IMR-90 (cell line): ENCODE measurements around the gene ZBED4. TPM values are rescaled to one million over a fixed set of nuclear protein-coding genes. Genes with fewer than 3 reads are reported as not detected.

Experiments
- ATAC-seq: fragments of 200-7000 bp; cut with Tn5 transposase; 2 replicates; pipeline ENCODE4 v1.9.1; 2020; ENCODE audit warnings: low read depth, mild to moderate bottlenecking, moderate library complexity
- BruUV-seq: library from RNA; stranded (reverse); fragments of 400-500 nt; replicated peaks from 2 replicates; lab custom pipeline; 2021; lab: Mats Ljungman, UMichigan
- CTCF ChIA-PET: fragments of 300-600 bp; formaldehyde crosslinking; extraction: SDS; loops from one replicate; lab custom pipeline; 2021; ENCODE audit warnings: antibody characterized with exemption; lab: Yijun Ruan, JAX
- POLR2A ChIA-PET: fragments of 300-600 bp; sonication (Branson Sonifier 250); formaldehyde crosslinking; loops from one replicate; lab custom pipeline; 2022; ENCODE audit warnings: antibody characterized with exemption; ENCODE audit not compliant: unreplicated experiment; lab: Charles Lee
- DNase-seq: peaks from one replicate; pipeline ENCODE4 v3.0.0; 2013
- H2AFZ ChIP-seq: replicated peaks from 2 replicates; pipeline ENCODE3; 2013; ENCODE audit warnings: low read length, mild to moderate bottlenecking; ENCODE audit not compliant: poor library complexity
- H2AK5ac ChIP-seq: 2 replicates; pipeline ENCODE4 v1.6.1; 2013; ENCODE audit warnings: low read depth, low read length, inconsistent platforms
- H2AK9ac ChIP-seq: replicated peaks from 2 replicates; pipeline ENCODE3; 2013; ENCODE audit warnings: mild to moderate bottlenecking, low read depth, low read length, moderate library complexity; ENCODE audit not compliant: poor library complexity
- H2BK120ac ChIP-seq: 2 replicates; pipeline ENCODE4 v1.6.1; 2013; ENCODE audit warnings: low read depth, low read length, inconsistent platforms
- H2BK15ac ChIP-seq: 3 replicates; pipeline ENCODE4 v1.6.1; 2013; ENCODE audit warnings: low read depth, low read length, inconsistent platforms
- H2BK20ac ChIP-seq: 2 replicates; pipeline ENCODE4 v1.6.1; 2013; ENCODE audit warnings: low read depth, mild to moderate bottlenecking, inconsistent platforms, low read length, moderate library complexity
- H2BK5ac ChIP-seq: 2 replicates; pipeline ENCODE4 v1.6.1; 2013; ENCODE audit warnings: mild to moderate bottlenecking, low read depth, low read length, inconsistent platforms; ENCODE audit not compliant: poor library complexity, severe bottlenecking
- H3K14ac ChIP-seq: replicated peaks from 2 replicates; pipeline ENCODE4 v1.6.1; 2013; ENCODE audit warnings: low read depth, low read length, inconsistent platforms
- H3K18ac ChIP-seq: 2 replicates; pipeline ENCODE4 v1.6.1; 2013; ENCODE audit warnings: low read depth, low read length, control low read depth
- H3K23ac ChIP-seq: 2 replicates; pipeline ENCODE4 v1.6.1; 2013; ENCODE audit warnings: low read depth, low read length, inconsistent platforms
- H3K27ac ChIP-seq: 2 replicates; pipeline ENCODE4 v1.5.1; 2013; ENCODE audit warnings: mild to moderate bottlenecking, control low read depth, low read length; ENCODE audit not compliant: insufficient read depth
- H3K27me3 ChIP-seq: 2 replicates; pipeline ENCODE4 v1.6.1; 2013; ENCODE audit warnings: low read length; ENCODE audit not compliant: control insufficient read depth, insufficient read depth
- H3K36me3 ChIP-seq: 2 replicates; pipeline ENCODE4 v1.6.1; 2013; ENCODE audit warnings: low read length, mixed read lengths; ENCODE audit not compliant: control insufficient read depth, insufficient read depth
- H3K4ac ChIP-seq: 2 replicates; pipeline ENCODE4 v1.6.1; 2013; ENCODE audit warnings: low read depth, low read length, inconsistent platforms
- H3K4me1 ChIP-seq: 2 replicates; pipeline ENCODE4 v1.6.1; 2013; ENCODE audit warnings: low read length, mixed read lengths; ENCODE audit not compliant: control insufficient read depth, insufficient read depth
- H3K4me2 ChIP-seq: 2 replicates; pipeline ENCODE4 v1.6.1; 2013; ENCODE audit warnings: low read depth, mild to moderate bottlenecking, control low read depth, low read length, moderate library complexity
- H3K4me3 ChIP-seq: 2 replicates; pipeline ENCODE4 v1.5.1; 2013; ENCODE audit warnings: low read depth, mild to moderate bottlenecking, control low read depth, low read length, moderate library complexity; ENCODE audit not compliant: insufficient read depth
- H3K56ac ChIP-seq: 2 replicates; pipeline ENCODE4 v1.6.1; 2013; ENCODE audit warnings: low read length, inconsistent platforms; ENCODE audit not compliant: insufficient read depth; ENCODE audit errors: extremely low read depth
- H3K79me1 ChIP-seq, 2 experiments: 2 replicates each; pipeline ENCODE4 v1.6.1; 2013; ENCODE audit warnings: low read length in 2 of 2, inconsistent platforms in 1 of 2, low read depth in 1 of 2
- H3K9ac ChIP-seq: 2 replicates; pipeline ENCODE4 v1.6.1; 2013; ENCODE audit warnings: low read depth, low read length, control low read depth
- H3K9me1 ChIP-seq: 2 replicates; pipeline ENCODE4 v1.6.1; 2013; ENCODE audit warnings: low read length, inconsistent platforms; ENCODE audit not compliant: insufficient read depth
- H3K9me3 ChIP-seq: 2 replicates; pipeline ENCODE4 v1.6.1; 2013; ENCODE audit warnings: low read length; ENCODE audit not compliant: control insufficient read depth, insufficient read depth
- H4K20me1 ChIP-seq: 2 replicates; pipeline ENCODE4 v1.6.1; 2013; ENCODE audit warnings: low read length, inconsistent platforms; ENCODE audit not compliant: insufficient read depth
- H4K5ac ChIP-seq: 2 replicates; pipeline ENCODE4 v1.6.1; 2013; ENCODE audit warnings: mild to moderate bottlenecking, low read depth, low read length, control low read depth
- H4K8ac ChIP-seq, 2 experiments: 2 replicates each; pipeline ENCODE4 v1.6.1; 2013; ENCODE audit warnings: low read depth in 2 of 2, low read length in 2 of 2, control low read depth in 1 of 2, inconsistent platforms in 1 of 2
- H4K91ac ChIP-seq: 2 replicates; pipeline ENCODE4 v1.6.1; 2013; ENCODE audit warnings: low read depth, low read length, inconsistent platforms; ENCODE audit not compliant: insufficient read depth
- WGBS, 2 experiments: methylation state at CpG; one replicate each; pipeline versions ENCODE4 v1.1.5 to v1.1.7; 2013; ENCODE audit warnings: missing lambda C conversion rate in 2 of 2; ENCODE audit not compliant: insufficient read length in 1 of 2; ENCODE audit errors: extremely low coverage in 2 of 2; 5-methylcytosine and 5-hydroxymethylcytosine counted together
- dilution Hi-C: fragments of 300-500 bp; cut with HindIII; formaldehyde crosslinking; loops from one replicate; pipeline ENCODE4 v1.14.3; 2018; ENCODE audit warnings: low sequenced_read_pairs; ENCODE audit not compliant: unreplicated experiment
- in situ Hi-C: fragments of 300-500 bp; cut with MboI; formaldehyde crosslinking; loops from 3 replicates; pipeline ENCODE4 v1.14.3; 2019; ENCODE audit warnings: low sequenced_read_pairs, inconsistent platforms, mixed read lengths
- intact Hi-C: fragments of 100-400 bp; cut with micrococcal nuclease; formaldehyde crosslinking; loops from 2 replicates; pipeline ENCODE4 v1.10.0; 2022
- polyA plus RNA-seq, 3 experiments: library from polyadenylated mRNA; depleted of rRNA; stranded (reverse); fragments of >200 nt; gene quantifications; 2 replicates each; pipeline ENCODE4 v1.2.3, GENCODE V29; 2012; ENCODE audit warnings: low replicate concordance in 1 of 3
- total RNA-seq: library from RNA; depleted of rRNA; stranded (reverse); fragments of >200 nt; gene quantifications from 2 replicates; pipeline ENCODE4 v1.2.3, GENCODE V29; 2012
- TF ChIP-seq, protein P1 (sequence below): conservative IDR thresholded peaks from 2 replicates; pipeline ENCODE4 v1.5.1; 2012; ENCODE audit warnings: mild to moderate bottlenecking, low read depth, low read length, improper control_type of control experiment

ZBED4 gene
- total and polyA plus RNA-seq, 2 of the 4 experiments (the other 2 are of a cell fraction): 9.3 to 10.5 TPM

GRCh38 chr22:49933236-49934159 lies 79.9 kb downstream of the ZBED4 start:
- Histone ChIP-seq H4K91ac (0 out of 2 replicates have a peak overlapping the region, but pooled peaks have one; percentile 85), H4K8ac (peak overlapping the region in 1 of 2 experiments; percentile 35; a peak in 1 of 4 replicates), H3K27me3 (no peaks in the 10 kb centered on the region), H2BK20ac (peak overlapping the region; percentile 35; the same call in 1 of the 2 replicates), H3K27ac (no peak overlapping the region), H3K9ac (no peak overlapping the region), H3K79me1 (peaks cover 0 to 3% of the 10 kb centered on the region in 2 experiments; a peak in 1 of 4 replicates), H4K20me1 (no peaks in the 10 kb centered on the region), H3K9me1 (no peaks in the 10 kb centered on the region), H2BK120ac (peak overlapping the region; percentile 91), H3K14ac (no peak overlapping the region), H3K4me3 (no peak overlapping the region), H3K9me3 (no peaks in the 10 kb centered on the region), H2AFZ (peak overlapping the region; percentile 51), H2AK9ac (peak overlapping the region; percentile 99), H3K4ac (peak overlapping the region; percentile 94), H2AK5ac (peak overlapping the region; percentile 98), H3K56ac (no peak overlapping the region), H3K23ac (no peak overlapping the region; the same call in 1 of the 2 replicates), H3K36me3 (no peaks in the 10 kb centered on the region), H3K4me2 (no peak overlapping the region; the same call in 1 of the 2 replicates), H2BK5ac (peak overlapping the region; percentile 72), H3K18ac (no peak overlapping the region; the same call in 1 of the 2 replicates), H3K4me1 (peaks cover 15% of the 10 kb centered on the region), H4K5ac (no peak overlapping the region), H2BK15ac (0 out of 3 replicates have a peak overlapping the region, but pooled peaks have one; percentile 78)
- DNase-seq: no peak
- WGBS, 2 experiments: 86% methylated on average over 19 of the region's 27 CpGs; no CpG with 5 or more reads in 1 of the 2 experiments
- BruUV-seq: no TSS peak
- no peak for ATAC-seq
- ChIA-PET CTCF (no interaction called here), POLR2A (no interaction called here)
- dilution Hi-C loops: no loop called here
- TF ChIP-seq, protein P1, sequence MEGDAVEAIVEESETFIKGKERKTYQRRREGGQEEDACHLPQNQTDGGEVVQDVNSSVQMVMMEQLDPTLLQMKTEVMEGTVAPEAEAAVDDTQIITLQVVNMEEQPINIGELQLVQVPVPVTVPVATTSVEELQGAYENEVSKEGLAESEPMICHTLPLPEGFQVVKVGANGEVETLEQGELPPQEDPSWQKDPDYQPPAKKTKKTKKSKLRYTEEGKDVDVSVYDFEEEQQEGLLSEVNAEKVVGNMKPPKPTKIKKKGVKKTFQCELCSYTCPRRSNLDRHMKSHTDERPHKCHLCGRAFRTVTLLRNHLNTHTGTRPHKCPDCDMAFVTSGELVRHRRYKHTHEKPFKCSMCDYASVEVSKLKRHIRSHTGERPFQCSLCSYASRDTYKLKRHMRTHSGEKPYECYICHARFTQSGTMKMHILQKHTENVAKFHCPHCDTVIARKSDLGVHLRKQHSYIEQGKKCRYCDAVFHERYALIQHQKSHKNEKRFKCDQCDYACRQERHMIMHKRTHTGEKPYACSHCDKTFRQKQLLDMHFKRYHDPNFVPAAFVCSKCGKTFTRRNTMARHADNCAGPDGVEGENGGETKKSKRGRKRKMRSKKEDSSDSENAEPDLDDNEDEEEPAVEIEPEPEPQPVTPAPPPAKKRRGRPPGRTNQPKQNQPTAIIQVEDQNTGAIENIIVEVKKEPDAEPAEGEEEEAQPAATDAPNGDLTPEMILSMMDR: no peak
- intact Hi-C loops: no loop called here
- in situ Hi-C loops: loop anchor here (5.0 kb wide), 2 partner anchors 99 to 279 kb away; no protein-coding TSS in a partner anchor
